Testis (tissue), 2 donors: Measurements from ENCODE around the gene JAM2.

Source experiments
- CTCF ChIP-seq, 3 experiments: fragments of 450-650 bp in 2 of 3; fragments of 200-600 bp in 1 of 3; sonication (generic) in 1 of 3; IDR thresholded peaks; one replicate each; pipeline ENCODE4 v1.5.1; 2016 to 2019; ENCODE audit warnings: antibody characterized with exemption in 3 of 3, mild to moderate bottlenecking in 2 of 3, moderate library complexity in 1 of 3
- POLR2A ChIP-seq: fragments of 450-650 bp; IDR thresholded peaks from one replicate; pipeline ENCODE4 v1.6.1; 2017; ENCODE audit warnings: antibody characterized with exemption, mild to moderate bottlenecking, moderate library complexity

- TF ChIP-seq CTCF (IDR thresholded peaks at IDR 0.05): no peak
- no peak for TF ChIP-seq POLR2A
Observed at GRCh38 chr21:25742900-25743299, 103.8 kb downstream of the JAM2 start.
